ENCODE data around the gene MAP3K15.

The MAP3K15 gene

DNA sequence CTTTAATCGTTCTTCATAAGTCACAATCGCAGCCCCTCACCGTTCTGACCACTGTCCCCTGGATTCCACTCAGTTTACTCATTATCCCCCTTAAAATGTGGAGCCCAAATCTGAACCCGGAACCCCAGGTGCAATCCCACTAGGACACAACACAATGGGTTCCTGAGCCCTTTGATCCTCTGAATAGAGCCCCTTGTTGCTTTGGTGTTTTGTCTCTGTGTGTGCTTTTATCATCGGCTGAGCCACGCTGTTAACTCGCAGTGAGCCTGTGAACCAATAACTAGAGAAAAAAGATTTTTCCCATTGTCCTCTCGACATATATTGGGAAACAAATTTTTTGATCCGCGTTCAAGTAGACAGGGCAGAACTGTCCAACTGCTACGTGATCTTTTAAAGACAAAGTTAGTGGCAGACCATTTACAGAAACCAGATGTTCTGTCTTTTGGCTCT lies 172.2 kb downstream of the MAP3K15 start:
- no peak for DNase-seq

- DNase-seq: peak in 1 of 2 experiments; percentile 6
These were observed 172.9 kb downstream of the MAP3K15 start for GRCh38 chrX:19342331-19342906.

GRCh38 chrX:19334945-19335626 lies 180.2 kb downstream of the MAP3K15 start:
- DNase-seq: peak; percentile 2 to 5

DNA sequence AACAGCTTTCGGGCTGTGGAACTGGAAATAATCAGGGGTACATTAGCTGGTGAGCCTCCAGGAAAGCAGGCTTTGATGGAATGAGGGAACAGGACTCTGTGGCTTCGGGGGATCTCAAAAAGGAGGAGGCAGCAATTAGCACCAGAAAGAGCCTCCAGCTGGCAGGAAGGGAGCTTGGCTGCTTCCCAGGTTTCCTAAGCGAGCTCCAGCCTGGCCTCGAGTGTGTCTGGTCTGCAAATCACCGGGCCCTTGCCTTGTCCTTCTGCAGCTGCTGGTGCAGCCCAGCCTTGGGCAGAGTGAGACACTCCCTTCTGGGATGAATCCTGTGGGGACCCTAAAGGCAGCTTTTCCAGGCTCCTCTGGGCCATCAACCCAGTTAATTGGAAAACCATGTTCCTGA lies 182.3 kb downstream of the MAP3K15 start:
- peak in 1 of 2 experiments; percentile 45 for DNase-seq

DNA sequence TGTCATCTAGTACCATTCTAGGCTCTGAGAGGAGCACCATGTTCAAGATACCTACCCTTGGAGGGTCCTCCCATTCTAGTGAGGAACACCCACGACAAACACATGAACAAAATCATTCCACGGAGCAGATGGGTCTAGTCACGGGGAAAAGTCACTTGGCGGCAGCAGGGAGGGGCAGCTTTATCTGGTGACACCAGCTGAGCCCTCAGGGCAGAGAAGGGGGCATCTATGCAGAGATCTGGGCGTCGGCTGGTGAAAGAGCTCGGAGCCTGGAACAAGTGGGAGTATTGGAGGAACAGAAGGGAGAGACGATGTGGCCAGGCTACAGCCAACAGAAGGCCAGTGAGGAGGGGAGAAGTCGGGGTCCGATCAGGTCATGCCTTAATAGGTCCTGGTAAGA lies 183.5 kb downstream of the MAP3K15 start:
- DNase-seq: no peak

DNA sequence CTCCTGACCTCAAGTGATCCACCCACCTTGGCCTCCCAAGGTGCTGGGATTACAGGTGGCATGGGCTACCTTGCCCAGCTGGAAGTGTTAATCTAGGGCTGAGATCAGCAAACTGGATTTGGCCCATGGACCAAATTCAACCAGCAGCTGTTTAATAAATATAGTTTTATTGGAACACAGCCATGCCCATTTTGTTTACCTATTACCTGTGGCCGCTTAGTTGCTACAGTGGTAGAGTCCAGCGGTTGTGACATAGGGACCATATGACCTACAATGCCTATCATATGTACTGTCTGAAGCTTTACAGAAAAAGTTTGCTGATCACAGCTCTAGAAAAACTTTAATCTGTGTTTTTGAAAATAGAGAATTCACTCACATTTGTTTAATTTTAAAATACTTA lies 188.7 kb downstream of the MAP3K15 start:
- DNase-seq: no peak
